HFFc6 (cell line): ENCODE results near the gene SGMS2. TPM values are rescaled to one million over a fixed set of nuclear protein-coding genes. Genes with fewer than 3 reads are reported as not detected.

Experiments
- DNase-seq: peaks from one replicate; pipeline ENCODE4 v3.0.0-alpha.2; 2018
- H3K27ac Mint-ChIP-seq: 2 replicates; pipeline ENCODE4 v1.8.0; 2020; ENCODE audit warnings: mild to moderate bottlenecking, mixed read lengths
- H3K27me3 Mint-ChIP-seq: 2 replicates; pipeline ENCODE4 v1.8.0; 2021; ENCODE audit warnings: mild to moderate bottlenecking, moderate library complexity, mixed read lengths; ENCODE audit not compliant: insufficient read depth
- H3K36me3 Mint-ChIP-seq: 2 replicates; pipeline ENCODE4 v1.8.0; 2021; ENCODE audit warnings: low read depth, mixed read lengths
- H3K4me1 Mint-ChIP-seq: 2 replicates; pipeline ENCODE4 v1.8.0; 2020; ENCODE audit warnings: low read depth, mixed read lengths
- H3K4me3 Mint-ChIP-seq: 2 replicates; pipeline ENCODE4 v1.8.0; 2020; ENCODE audit warnings: mild to moderate bottlenecking, moderate library complexity, mixed read lengths
- H3K9me3 Mint-ChIP-seq: 2 replicates; pipeline ENCODE4 v1.8.0; 2020; ENCODE audit warnings: mild to moderate bottlenecking, mixed read lengths
- CTCF ChIP-seq: fragments of 200-600 bp; sonication (generic); IDR thresholded peaks from 2 replicates; pipeline ENCODE4 v1.5.0; 2021; ENCODE audit warnings: antibody characterized with exemption, mild to moderate bottlenecking
- total RNA-seq, 6 experiments: library from RNA; stranded (reverse); fragmentation: NEBNext Ultra II Directional; extraction: Animal tissue kit (Norgen Biotek cat#: 25700); gene quantifications; 2 replicates in 1 of 6; 3 replicates in 5 of 6; pipeline ENCODE4 v1.2.3, GENCODE V29; 2021

SGMS2 gene
- total RNA-seq, 6 experiments from 2014 or later: 30.5 to 45.9 (median 34.7) TPM

GRCh38 chr4:107804956-107805355 is 19.8 kb upstream of the SGMS2 start:
- no peak for DNase-seq
- Mint-ChIP-seq H3K27ac (no peak overlapping the region), H3K36me3 (no peaks in the 10 kb centered on the region), H3K9me3 (no peaks in the 10 kb centered on the region), H3K4me1 (peaks cover 27% of the 10 kb centered on the region), H3K4me3 (no peak overlapping the region), H3K27me3 (peaks cover 15% of the 10 kb centered on the region)
- TF ChIP-seq CTCF: no peak

GRCh38 chr4:107806196-107806595 is 18.5 kb upstream of the SGMS2 start:
- no peak overlapping the region for H3K27ac Mint-ChIP-seq
- no peak overlapping the region for H3K4me3 Mint-ChIP-seq
- H3K36me3 Mint-ChIP-seq: no peaks in the 10 kb centered on the region
- no peak for DNase-seq
- H3K9me3 Mint-ChIP-seq: no peaks in the 10 kb centered on the region
- H3K27me3 Mint-ChIP-seq: peaks cover 15% of the 10 kb centered on the region
- TF ChIP-seq CTCF: no peak
- H3K4me1 Mint-ChIP-seq: peaks cover 20% of the 10 kb centered on the region

GRCh38 chr4:107808572-107808971 is 16.2 kb upstream of the SGMS2 start:
- Mint-ChIP-seq H3K4me1 (peaks cover 7% of the 10 kb centered on the region), H3K4me3 (no peak overlapping the region), H3K27ac (no peak overlapping the region), H3K36me3 (no peaks in the 10 kb centered on the region), H3K9me3 (no peaks in the 10 kb centered on the region), H3K27me3 (peaks cover 12% of the 10 kb centered on the region)
- no peak for DNase-seq
- TF ChIP-seq CTCF: no peak

GRCh38 chr4:107809210-107809609 is 15.5 kb upstream of the SGMS2 start:
- Mint-ChIP-seq H3K4me1 (peaks cover 7% of the 10 kb centered on the region), H3K9me3 (no peaks in the 10 kb centered on the region), H3K27ac (no peak overlapping the region), H3K27me3 (peaks cover 12% of the 10 kb centered on the region), H3K4me3 (no peak overlapping the region), H3K36me3 (no peaks in the 10 kb centered on the region)
- no peak for TF ChIP-seq CTCF
- DNase-seq: no peak

- H3K27ac Mint-ChIP-seq: no peak overlapping the region
- H3K9me3 Mint-ChIP-seq: no peaks in the 10 kb centered on the region
- no peak overlapping the region for H3K4me3 Mint-ChIP-seq
Observed at GRCh38 chr4:107814758-107815157, 10.0 kb upstream of the SGMS2 start.

More at GRCh38 chr4:107814758-107815157, 10.0 kb upstream of the SGMS2 start:
- peaks cover 10% of the 10 kb centered on the region for H3K4me1 Mint-ChIP-seq
- H3K27me3 Mint-ChIP-seq: peaks cover 2% of the 10 kb centered on the region
- TF ChIP-seq CTCF: no peak
- no peak for DNase-seq
- H3K36me3 Mint-ChIP-seq: no peaks in the 10 kb centered on the region
